Transverse colon (tissue), 3 donors: ENCODE results near the gene MYOF.

ENCODE experiments used
- EP300 ChIP-seq: sonication (generic); formaldehyde crosslinking; IDR thresholded peaks from one replicate; pipeline ENCODE4 v1.6.1; 2017; ENCODE audit warnings: antibody characterized with exemption, low read depth
- POLR2A ChIP-seq: fragments of 450-650 bp; IDR thresholded peaks from one replicate; pipeline ENCODE4 v1.6.1; 2016; ENCODE audit warnings: antibody characterized with exemption, mild to moderate bottlenecking, moderate library complexity
- TF ChIP-seq, protein P1 (sequence below), 5 experiments: fragments of 200-600 bp in 3 of 5; fragments of 450-650 bp in 2 of 5; sonication (generic) in 3 of 5; IDR thresholded peaks; 1 replicate in 2 of 5; 2 replicates in 3 of 5; pipeline ENCODE4 v1.5.1; 2016 to 2017; ENCODE audit warnings: antibody characterized with exemption in 5 of 5, inconsistent platforms in 3 of 5, mild to moderate bottlenecking in 2 of 5, moderate library complexity in 1 of 5

DNA sequence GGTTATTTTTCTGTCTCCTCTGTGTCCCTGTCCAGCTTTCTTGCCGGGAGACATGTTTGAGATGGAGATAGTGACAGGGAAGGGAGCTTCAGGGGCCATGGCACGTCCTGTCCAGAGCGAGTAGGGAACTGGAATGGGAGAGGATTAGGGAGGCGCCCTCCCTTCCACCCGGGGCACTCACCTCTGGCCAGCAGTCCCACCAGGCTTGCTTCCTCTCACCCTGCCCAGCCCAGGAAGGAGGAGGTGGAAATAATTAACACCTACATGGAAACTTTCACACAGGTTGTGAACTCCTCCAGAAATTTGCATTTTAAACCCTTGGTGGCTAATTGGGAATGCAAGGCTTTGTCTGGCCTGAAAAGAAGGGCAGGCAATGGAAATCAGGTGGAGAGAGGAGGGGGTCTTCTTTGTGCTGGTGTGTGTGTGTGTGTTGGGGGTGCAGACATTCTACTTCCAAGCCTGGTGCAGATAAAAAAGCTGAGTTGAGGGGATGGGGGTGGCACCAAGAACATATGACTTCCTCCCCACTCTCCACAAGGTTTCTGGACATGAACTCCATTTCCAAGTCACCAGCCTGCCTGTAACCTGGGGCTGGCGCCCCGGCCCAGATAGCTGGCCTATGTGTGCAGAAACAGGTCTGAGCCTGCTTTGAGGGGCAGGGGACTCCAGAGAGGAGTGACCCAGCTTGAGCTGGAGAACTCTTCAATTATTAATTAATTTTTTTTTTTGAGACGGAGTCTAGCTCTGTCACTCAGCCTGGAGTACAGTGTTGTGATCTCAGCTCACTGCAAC is 209.1 kb downstream of the MYOF start:
- TF ChIP-seq, protein P1, sequence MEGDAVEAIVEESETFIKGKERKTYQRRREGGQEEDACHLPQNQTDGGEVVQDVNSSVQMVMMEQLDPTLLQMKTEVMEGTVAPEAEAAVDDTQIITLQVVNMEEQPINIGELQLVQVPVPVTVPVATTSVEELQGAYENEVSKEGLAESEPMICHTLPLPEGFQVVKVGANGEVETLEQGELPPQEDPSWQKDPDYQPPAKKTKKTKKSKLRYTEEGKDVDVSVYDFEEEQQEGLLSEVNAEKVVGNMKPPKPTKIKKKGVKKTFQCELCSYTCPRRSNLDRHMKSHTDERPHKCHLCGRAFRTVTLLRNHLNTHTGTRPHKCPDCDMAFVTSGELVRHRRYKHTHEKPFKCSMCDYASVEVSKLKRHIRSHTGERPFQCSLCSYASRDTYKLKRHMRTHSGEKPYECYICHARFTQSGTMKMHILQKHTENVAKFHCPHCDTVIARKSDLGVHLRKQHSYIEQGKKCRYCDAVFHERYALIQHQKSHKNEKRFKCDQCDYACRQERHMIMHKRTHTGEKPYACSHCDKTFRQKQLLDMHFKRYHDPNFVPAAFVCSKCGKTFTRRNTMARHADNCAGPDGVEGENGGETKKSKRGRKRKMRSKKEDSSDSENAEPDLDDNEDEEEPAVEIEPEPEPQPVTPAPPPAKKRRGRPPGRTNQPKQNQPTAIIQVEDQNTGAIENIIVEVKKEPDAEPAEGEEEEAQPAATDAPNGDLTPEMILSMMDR (IDR thresholded peaks at IDR 0.05) = no peak
- TF ChIP-seq POLR2A = no peak
- TF ChIP-seq EP300 = no peak
